ENCODE measurements around the gene PEX5L.
"Not testable (repeated sequence)": the region's sequence is repeated elsewhere in the genome, so short reads cannot be mapped to it uniquely, and the experiment has no call there.

PEX5L gene

DNA sequence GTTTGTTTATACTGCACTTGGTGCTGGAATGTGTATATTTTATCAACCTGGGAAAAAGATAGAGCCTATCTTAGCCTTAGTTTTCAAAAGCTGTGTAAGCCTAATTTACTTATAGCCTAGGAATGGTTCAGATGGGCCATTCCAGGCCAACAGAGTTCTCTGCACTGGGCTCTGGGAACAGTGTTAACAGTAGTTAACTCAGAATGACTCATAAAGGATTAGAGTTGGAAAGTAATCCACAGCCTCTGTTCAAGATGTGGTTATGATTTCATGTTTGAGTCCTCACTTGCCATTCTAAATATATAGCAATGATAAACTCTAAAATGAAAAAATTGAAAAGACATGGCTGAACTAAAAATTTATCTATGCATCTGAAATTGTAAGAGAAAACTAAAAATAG, 22.6 kb upstream of the PEX5L start:
- Histone ChIP-seq H3K36me3 (ENCODE audit: control insufficient read depth, insufficient read depth, low read length, severe bottlenecking) (no peaks in the 10 kb centered on the region), H3K4me3 (ENCODE audit: low read length) (no peak overlapping the region), H3K27me3 (replicated peaks; ENCODE audit: control insufficient read depth, insufficient read depth, low read length) (no peaks in the 10 kb centered on the region), H3K9me3 (ENCODE audit: control insufficient read depth, low read length) (no peaks in the 10 kb centered on the region), H3K4me1 (ENCODE audit: control insufficient read depth, insufficient read depth, low read length) (no peaks in the 10 kb centered on the region), H3K9ac (ENCODE audit: low read length) (no peak overlapping the region)
- DNase-seq (ENCODE audit: low read depth): no peak

DNA sequence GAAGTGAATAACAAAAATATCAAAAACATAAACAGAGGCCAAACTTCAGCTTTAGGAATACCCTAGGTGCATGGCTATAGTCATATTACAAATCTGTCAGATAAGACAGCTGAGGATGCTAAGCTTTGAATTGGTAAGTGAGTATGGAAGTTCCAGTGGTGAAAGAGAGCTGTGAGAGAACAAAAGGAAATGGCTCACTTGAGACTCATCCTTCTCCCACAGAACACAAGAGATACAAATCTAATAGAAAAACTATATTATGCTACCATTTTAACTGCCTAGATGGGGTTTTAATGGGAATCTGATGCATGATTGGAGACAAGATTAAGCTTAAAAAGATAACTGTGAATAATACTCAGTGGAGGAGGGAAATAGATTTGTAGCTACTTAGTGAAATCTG, 21.5 kb upstream of the PEX5L start:
- Histone ChIP-seq H3K27me3 (replicated peaks; ENCODE audit: control insufficient read depth, insufficient read depth, low read length) (no peaks in the 10 kb centered on the region), H3K9ac (ENCODE audit: low read length) (no peak overlapping the region), H3K36me3 (ENCODE audit: control insufficient read depth, insufficient read depth, low read length, severe bottlenecking) (no peaks in the 10 kb centered on the region), H3K4me3 (ENCODE audit: low read length) (no peak overlapping the region), H3K9me3 (ENCODE audit: control insufficient read depth, low read length) (no peaks in the 10 kb centered on the region), H3K4me1 (ENCODE audit: control insufficient read depth, insufficient read depth, low read length) (no peaks in the 10 kb centered on the region)
- DNase-seq (ENCODE audit: low read depth): no peak

DNA sequence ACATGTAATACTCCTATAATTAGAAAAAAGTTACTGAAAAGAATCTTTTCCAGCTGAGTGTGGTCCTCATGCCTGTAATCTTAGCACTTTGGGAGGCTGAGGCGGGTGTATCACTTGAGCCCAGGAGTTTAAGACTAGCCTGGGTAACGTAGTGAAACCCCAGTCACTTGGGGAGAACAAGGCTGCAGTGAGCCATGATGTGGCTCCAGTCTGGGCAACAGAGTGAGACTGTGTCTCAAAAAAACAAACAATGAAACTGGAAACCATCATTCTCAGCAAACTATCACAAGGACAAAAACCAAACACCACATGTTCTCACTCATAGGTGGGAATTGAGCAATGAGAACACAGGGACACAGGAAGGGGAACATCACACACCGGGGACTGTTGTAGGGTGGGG, 18.9 kb upstream of the PEX5L start:
- not testable (repeated sequence) for H3K4me3 ChIP-seq (ENCODE audit: low read length); H3K36me3 ChIP-seq (ENCODE audit: control insufficient read depth, insufficient read depth, low read length, severe bottlenecking); H3K4me1 ChIP-seq (ENCODE audit: control insufficient read depth, insufficient read depth, low read length); H3K9ac ChIP-seq (ENCODE audit: low read length); DNase-seq (ENCODE audit: low read depth); H3K9me3 ChIP-seq (ENCODE audit: control insufficient read depth, low read length); H3K27me3 ChIP-seq (replicated peaks; ENCODE audit: control insufficient read depth, insufficient read depth, low read length)

DNA sequence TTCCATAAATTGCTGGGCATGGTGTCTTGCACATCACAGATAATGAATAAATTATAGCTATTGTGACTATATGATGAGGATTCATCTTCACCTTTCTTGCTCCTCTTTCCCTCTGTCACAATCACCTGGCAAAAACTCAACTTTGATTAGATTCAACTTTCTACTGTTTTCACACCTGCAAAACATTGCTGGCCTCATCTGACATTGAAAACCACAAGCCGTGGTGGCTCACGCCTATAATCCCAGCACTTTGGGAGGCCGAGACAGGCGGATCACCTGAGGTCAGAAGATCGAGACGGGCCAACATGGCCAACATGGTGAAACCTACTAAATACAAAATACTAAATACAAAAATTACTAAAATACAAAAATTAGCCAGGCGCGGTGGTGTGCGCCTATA, 12.7 kb upstream of the PEX5L start:
- Histone ChIP-seq H3K36me3 (ENCODE audit: control insufficient read depth, insufficient read depth, low read length, severe bottlenecking) (no peaks in the 10 kb centered on the region), H3K9me3 (ENCODE audit: control insufficient read depth, low read length) (no peaks in the 10 kb centered on the region), H3K4me1 (ENCODE audit: control insufficient read depth, insufficient read depth, low read length) (no peaks in the 10 kb centered on the region), H3K9ac (ENCODE audit: low read length) (no peak overlapping the region), H3K27me3 (replicated peaks; ENCODE audit: control insufficient read depth, insufficient read depth, low read length) (no peaks in the 10 kb centered on the region), H3K4me3 (ENCODE audit: low read length) (no peak overlapping the region)
- DNase-seq (ENCODE audit: low read depth): no peak

DNA sequence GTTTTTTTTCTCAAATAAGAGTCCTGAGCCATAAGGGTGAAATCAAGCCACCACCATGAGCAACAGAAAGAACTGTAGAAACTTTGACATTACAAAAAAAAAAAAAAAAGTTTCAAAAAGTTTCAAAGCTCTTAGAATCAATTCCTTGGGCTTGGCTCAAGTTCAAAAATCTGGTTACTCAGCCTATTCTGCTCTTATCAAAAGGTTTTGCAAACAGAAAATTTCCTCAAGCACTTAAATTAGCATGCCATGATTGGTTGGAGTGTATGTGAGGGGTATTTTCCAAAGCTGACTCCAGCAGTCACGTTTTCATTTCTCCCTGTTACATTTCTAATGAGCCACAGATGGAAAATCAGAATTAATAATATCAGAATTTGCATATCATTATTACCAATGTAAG, 12.1 kb upstream of the PEX5L start:
- Histone ChIP-seq H3K9me3 (ENCODE audit: control insufficient read depth, low read length) (no peaks in the 10 kb centered on the region), H3K9ac (ENCODE audit: low read length) (no peak overlapping the region), H3K4me1 (ENCODE audit: control insufficient read depth, insufficient read depth, low read length) (no peaks in the 10 kb centered on the region), H3K4me3 (ENCODE audit: low read length) (no peak overlapping the region), H3K36me3 (ENCODE audit: control insufficient read depth, insufficient read depth, low read length, severe bottlenecking) (no peaks in the 10 kb centered on the region), H3K27me3 (replicated peaks; ENCODE audit: control insufficient read depth, insufficient read depth, low read length) (no peaks in the 10 kb centered on the region)
- no peak for DNase-seq (ENCODE audit: low read depth)

DNA sequence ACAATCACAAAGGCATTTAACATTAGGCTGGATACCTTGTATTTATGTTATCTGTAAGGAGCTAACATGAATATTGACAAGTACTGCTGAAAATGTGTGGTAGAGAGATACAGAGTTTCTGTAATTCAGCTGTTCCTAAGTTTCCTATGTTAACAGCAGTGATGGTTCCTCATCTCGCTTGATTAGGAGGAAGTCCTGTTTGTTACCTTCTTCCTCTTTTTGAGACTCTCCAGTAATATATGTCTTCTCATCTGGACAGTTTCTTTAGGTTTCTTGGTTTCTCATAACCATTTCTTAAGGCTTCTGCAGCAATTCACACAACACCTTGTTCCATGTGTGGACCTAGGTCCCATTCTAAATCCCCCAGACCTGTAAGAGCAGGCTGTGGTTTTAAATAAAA, 11.4 kb upstream of the PEX5L start:
- no peak for DNase-seq (ENCODE audit: low read depth)
- no peak overlapping the region for H3K4me3 ChIP-seq (ENCODE audit: low read length)
- H3K4me1 ChIP-seq (ENCODE audit: control insufficient read depth, insufficient read depth, low read length): no peaks in the 10 kb centered on the region
- H3K36me3 ChIP-seq (ENCODE audit: control insufficient read depth, insufficient read depth, low read length, severe bottlenecking): no peaks in the 10 kb centered on the region
- H3K9me3 ChIP-seq (ENCODE audit: control insufficient read depth, low read length): no peaks in the 10 kb centered on the region
- H3K27me3 ChIP-seq (replicated peaks; ENCODE audit: control insufficient read depth, insufficient read depth, low read length): no peaks in the 10 kb centered on the region
- H3K9ac ChIP-seq (ENCODE audit: low read length): no peak overlapping the region

DNA sequence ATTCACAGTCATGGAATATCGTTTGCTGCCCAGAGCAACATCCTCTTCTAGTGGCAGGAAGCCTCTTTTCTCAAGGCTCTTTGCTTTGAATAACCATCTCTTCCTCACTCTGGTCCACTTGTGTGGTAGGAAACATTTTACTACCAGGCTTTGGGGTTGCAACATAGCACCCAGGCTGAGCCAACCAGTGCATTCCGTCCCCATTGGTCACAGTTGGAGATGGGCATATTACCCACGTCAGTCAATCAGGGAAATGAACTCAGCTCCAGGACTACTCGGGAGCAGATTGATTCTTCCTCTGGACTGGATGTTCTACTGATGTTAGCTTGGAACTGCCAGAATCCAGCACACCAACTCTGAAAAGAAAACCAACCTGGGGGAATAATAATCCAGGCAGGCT, 4.2 kb upstream of the PEX5L start:
- H3K27me3 ChIP-seq (replicated peaks; ENCODE audit: control insufficient read depth, insufficient read depth, low read length): peaks cover 17% of the 10 kb centered on the region
- H3K36me3 ChIP-seq (ENCODE audit: control insufficient read depth, insufficient read depth, low read length, severe bottlenecking): no peaks in the 10 kb centered on the region
- no peak overlapping the region for H3K9ac ChIP-seq (ENCODE audit: low read length)
- H3K4me3 ChIP-seq (ENCODE audit: low read length): no peak overlapping the region
- no peak for DNase-seq (ENCODE audit: low read depth)
- peaks cover 5% of the 10 kb centered on the region for H3K4me1 ChIP-seq (ENCODE audit: control insufficient read depth, insufficient read depth, low read length)
- no peaks in the 10 kb centered on the region for H3K9me3 ChIP-seq (ENCODE audit: control insufficient read depth, low read length)

DNA sequence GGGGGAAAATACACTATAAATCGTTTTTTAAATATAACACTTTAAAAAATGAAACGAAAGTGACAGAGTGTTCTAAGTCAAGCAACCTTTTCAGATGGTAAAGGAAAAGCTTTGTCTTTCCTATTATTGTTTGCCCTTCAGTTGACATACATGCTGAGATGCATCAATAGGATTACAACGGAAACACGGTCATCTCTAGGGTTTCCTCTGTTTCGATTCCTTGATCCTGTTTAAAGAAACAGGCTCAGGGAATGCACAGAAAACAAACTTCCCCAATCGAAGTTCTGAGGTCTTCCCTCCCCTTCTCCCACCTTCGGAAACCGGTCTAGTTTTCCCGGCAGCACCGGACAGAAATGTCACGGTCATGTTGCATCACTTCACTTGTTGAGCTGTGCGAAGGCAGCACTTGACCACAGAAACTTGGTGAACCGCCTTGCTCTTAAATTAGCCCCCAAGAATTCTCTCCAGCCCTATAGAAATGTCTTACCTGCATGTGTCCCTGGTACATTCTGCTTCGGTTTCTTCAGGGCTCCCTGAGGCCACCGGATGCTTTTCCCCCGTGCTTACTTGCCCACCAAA, 556 bp downstream of the PEX5L start:
- Histone ChIP-seq H3K9ac (ENCODE audit: low read length) (no peak overlapping the region), H3K4me3 (ENCODE audit: low read length) (peak overlapping the region; percentile 77), H3K9me3 (ENCODE audit: control insufficient read depth, low read length) (no peaks in the 10 kb centered on the region), H3K4me1 (ENCODE audit: control insufficient read depth, insufficient read depth, low read length) (peaks cover 5% of the 10 kb centered on the region), H3K27me3 (replicated peaks; ENCODE audit: control insufficient read depth, insufficient read depth, low read length) (peaks cover 29% of the 10 kb centered on the region), H3K36me3 (ENCODE audit: control insufficient read depth, insufficient read depth, low read length, severe bottlenecking) (no peaks in the 10 kb centered on the region)
- no peak for DNase-seq (ENCODE audit: low read depth)

DNA sequence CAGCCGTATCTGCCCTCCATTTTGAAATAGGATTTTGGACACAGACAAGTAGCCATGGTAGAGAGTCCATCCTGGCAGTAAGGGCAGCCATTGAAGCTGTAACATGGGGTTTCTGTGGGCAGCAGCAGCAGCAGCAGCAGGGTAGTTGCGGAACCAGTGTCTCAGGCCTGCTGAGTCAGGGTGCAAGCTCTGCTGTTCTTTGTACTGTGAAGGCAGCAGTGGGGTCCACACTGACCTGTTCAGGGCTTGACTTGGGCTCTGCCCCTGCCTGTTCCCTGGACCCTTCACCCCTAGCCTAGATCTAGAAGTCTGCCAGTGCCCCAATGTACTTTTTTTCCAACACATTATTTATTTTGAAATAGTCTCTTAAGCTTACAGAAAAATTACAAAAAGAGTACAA, 9.7 kb downstream of the PEX5L start:
- no peaks in the 10 kb centered on the region for H3K4me1 ChIP-seq (ENCODE audit: control insufficient read depth, insufficient read depth, low read length)
- no peaks in the 10 kb centered on the region for H3K36me3 ChIP-seq (ENCODE audit: control insufficient read depth, insufficient read depth, low read length, severe bottlenecking)
- peaks cover 7% of the 10 kb centered on the region for H3K9me3 ChIP-seq (ENCODE audit: control insufficient read depth, low read length)
- no peak overlapping the region for H3K4me3 ChIP-seq (ENCODE audit: low read length)
- DNase-seq (ENCODE audit: low read depth): no peak
- no peaks in the 10 kb centered on the region for H3K27me3 ChIP-seq (replicated peaks; ENCODE audit: control insufficient read depth, insufficient read depth, low read length)
- H3K9ac ChIP-seq (ENCODE audit: low read length): no peak overlapping the region

DNA sequence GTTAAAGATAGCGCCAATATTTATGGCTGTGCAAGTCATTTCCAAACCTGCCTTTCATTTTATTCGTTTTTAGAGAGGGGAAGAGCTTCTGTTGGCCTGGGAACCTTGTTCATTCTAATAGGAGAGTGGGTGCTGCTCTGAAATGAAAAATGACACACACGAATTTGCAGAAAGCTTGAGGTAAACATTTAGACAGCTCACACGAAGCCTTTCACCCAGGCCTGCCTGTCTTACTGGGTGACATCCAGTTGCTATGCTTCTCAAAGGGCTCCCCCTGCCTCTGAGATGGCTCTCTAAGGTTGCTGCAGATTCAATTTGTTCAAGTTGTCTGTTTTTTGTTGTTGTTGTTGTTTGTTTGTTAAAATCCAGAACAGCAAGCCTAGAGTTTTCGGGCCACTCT, 18.2 kb downstream of the PEX5L start:
- Histone ChIP-seq H3K9ac (ENCODE audit: low read length) (no peak overlapping the region), H3K4me3 (ENCODE audit: low read length) (no peak overlapping the region), H3K36me3 (ENCODE audit: control insufficient read depth, insufficient read depth, low read length, severe bottlenecking) (no peaks in the 10 kb centered on the region), H3K9me3 (ENCODE audit: control insufficient read depth, low read length) (peaks cover 5% of the 10 kb centered on the region), H3K4me1 (ENCODE audit: control insufficient read depth, insufficient read depth, low read length) (no peaks in the 10 kb centered on the region), H3K27me3 (replicated peaks; ENCODE audit: control insufficient read depth, insufficient read depth, low read length) (no peaks in the 10 kb centered on the region)
- no peak for DNase-seq (ENCODE audit: low read depth)

DNA sequence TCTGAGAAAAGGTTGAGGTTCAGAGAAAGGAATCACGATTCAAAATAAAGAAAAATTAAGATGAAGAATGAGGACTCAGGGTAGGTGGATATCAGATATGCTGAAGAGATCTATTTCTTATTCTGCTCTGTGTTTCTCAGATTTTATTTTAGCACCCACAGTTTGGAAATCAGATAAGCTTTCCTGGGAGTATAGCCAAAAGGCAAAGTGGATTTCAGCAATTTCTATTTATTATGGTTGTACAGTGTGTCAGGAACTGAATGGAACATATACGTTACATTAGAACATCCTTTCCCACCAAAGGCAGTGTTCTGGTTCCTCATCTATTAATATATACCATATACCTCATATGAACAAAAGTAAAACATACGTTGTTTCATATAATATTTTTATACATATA, 18.9 kb downstream of the PEX5L start:
- Histone ChIP-seq H3K4me3 (ENCODE audit: low read length) (no peak overlapping the region), H3K9ac (ENCODE audit: low read length) (no peak overlapping the region), H3K9me3 (ENCODE audit: control insufficient read depth, low read length) (peaks cover 1% of the 10 kb centered on the region), H3K4me1 (ENCODE audit: control insufficient read depth, insufficient read depth, low read length) (no peaks in the 10 kb centered on the region), H3K36me3 (ENCODE audit: control insufficient read depth, insufficient read depth, low read length, severe bottlenecking) (no peaks in the 10 kb centered on the region), H3K27me3 (replicated peaks; ENCODE audit: control insufficient read depth, insufficient read depth, low read length) (no peaks in the 10 kb centered on the region)
- DNase-seq (ENCODE audit: low read depth): no peak

DNA sequence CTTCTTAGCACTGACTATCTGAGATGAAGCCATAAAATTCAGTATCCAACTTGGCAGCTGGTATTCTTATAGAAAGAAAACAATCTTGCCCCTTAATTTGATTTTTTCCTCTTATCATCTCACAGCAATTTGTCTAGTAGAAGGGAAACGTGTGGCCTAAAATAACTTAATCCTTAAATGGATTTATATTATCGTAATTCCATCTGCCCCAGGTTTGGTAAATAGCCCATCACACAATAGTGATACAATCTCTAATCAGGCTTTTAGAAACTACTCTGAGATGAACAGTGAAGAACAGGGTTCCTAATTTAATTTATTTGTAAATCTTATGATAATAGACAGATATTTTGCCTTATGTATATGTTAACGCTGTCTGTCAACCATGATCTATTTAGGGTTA, 24.8 kb downstream of the PEX5L start:
- DNase-seq (ENCODE audit: low read depth): no peak
- no peaks in the 10 kb centered on the region for H3K4me1 ChIP-seq (ENCODE audit: control insufficient read depth, insufficient read depth, low read length)
- peaks cover 22% of the 10 kb centered on the region for H3K9me3 ChIP-seq (ENCODE audit: control insufficient read depth, low read length)
- H3K4me3 ChIP-seq (ENCODE audit: low read length): no peak overlapping the region
- H3K36me3 ChIP-seq (ENCODE audit: control insufficient read depth, insufficient read depth, low read length, severe bottlenecking): no peaks in the 10 kb centered on the region
- no peaks in the 10 kb centered on the region for H3K27me3 ChIP-seq (replicated peaks; ENCODE audit: control insufficient read depth, insufficient read depth, low read length)
- H3K9ac ChIP-seq (ENCODE audit: low read length): no peak overlapping the region

Measured in adipocyte (in vitro differentiated cells).